Ectodermal cell (in vitro differentiated cells): ENCODE measurements around the gene OTUD1. TPM values are rescaled to one million over a fixed set of nuclear protein-coding genes. Genes with fewer than 3 reads are reported as not detected.
"Not testable (repeated sequence)": the region's sequence is repeated elsewhere in the genome, so short reads cannot be mapped to it uniquely, and the experiment has no call there.

Experiments
- H3K27ac ChIP-seq: 2 replicates; pipeline ENCODE4 v1.7.0; 2013; ENCODE audit warnings: mild to moderate bottlenecking, low read depth, low read length; ENCODE audit not compliant: insufficient read depth, poor library complexity, severe bottlenecking
- H3K27me3 ChIP-seq: 2 replicates; pipeline ENCODE4 v1.7.0; 2013; ENCODE audit warnings: mild to moderate bottlenecking, low read length; ENCODE audit not compliant: insufficient read depth, control insufficient read depth, poor library complexity, severe bottlenecking
- H3K36me3 ChIP-seq: one replicate; pipeline ENCODE4 v1.7.0; 2013; ENCODE audit warnings: low read length; ENCODE audit not compliant: control insufficient read depth, insufficient read depth
- H3K4me1 ChIP-seq: one replicate; pipeline ENCODE4 v1.7.0; 2013; ENCODE audit warnings: low read length; ENCODE audit not compliant: control insufficient read depth, insufficient read depth
- H3K4me3 ChIP-seq: 2 replicates; pipeline ENCODE4 v1.7.0; 2013; ENCODE audit warnings: low read depth, low read length, control low read depth; ENCODE audit not compliant: insufficient read depth
- H3K9me3 ChIP-seq: 2 replicates; pipeline ENCODE4 v1.7.0; 2013; ENCODE audit warnings: mild to moderate bottlenecking, low read length, moderate library complexity; ENCODE audit not compliant: control insufficient read depth
- WGBS, 2 experiments: methylation state at CpG; one replicate each; pipeline ENCODE4 v1.1.7; 2013; ENCODE audit warnings: missing lambda C conversion rate in 2 of 2; 5-methylcytosine and 5-hydroxymethylcytosine counted together
- polyA plus RNA-seq, 4 experiments: library from polyadenylated mRNA; stranded (reverse); fragments of 50-300 nt; gene quantifications; one replicate each; pipeline ENCODE4 v1.2.3, GENCODE V29; 2013

OTUD1 gene
- 4.5 TPM for polyA plus RNA-seq (2013, experiment 1 of 4)
- polyA plus RNA-seq (2013, experiment 2 of 4): 4.7 TPM
- polyA plus RNA-seq (2013, experiment 3 of 4): 5.0 TPM
- 5.7 TPM for polyA plus RNA-seq (2013, experiment 4 of 4)

GRCh38 chr10:23438547-23439451 lies at the start of gene OTUD1:
TSS of gene OTUD1 (plus strand) at chr10:23439075. CDS start at chr10:23439458, 383 bp downstream.
- Histone ChIP-seq H3K4me3 (peak within 1 kb of the TSS; percentile 76), H3K36me3 (no peaks in the 10 kb centered on the region), H3K27ac (no peak within 1 kb of the TSS), H3K9me3 (no peaks in the 10 kb centered on the region), H3K27me3 (peaks cover 16% of the 10 kb centered on the region), H3K4me1 (no peaks in the 10 kb centered on the region)
- 1% methylated on average over 115 of the region's 115 CpGs for WGBS, 2 experiments

- H3K4me3 ChIP-seq, H3K4me1 ChIP-seq, H3K27me3 ChIP-seq, H3K9me3 ChIP-seq, H3K36me3 ChIP-seq, H3K27ac ChIP-seq: not testable (repeated sequence)
- WGBS, 2 experiments: 92 to 95% methylated on average over 10 of the region's 10 CpGs
Observed at GRCh38 chr10:23390408-23390807, 48.5 kb upstream of the OTUD1 start.

- H3K4me3 ChIP-seq: no peak overlapping the region
- H3K9me3 ChIP-seq: no peaks in the 10 kb centered on the region
- H3K4me1 ChIP-seq: no peaks in the 10 kb centered on the region
- H3K27me3 ChIP-seq: no peaks in the 10 kb centered on the region
- no peak overlapping the region for H3K27ac ChIP-seq
- no peaks in the 10 kb centered on the region for H3K36me3 ChIP-seq
- WGBS, 2 experiments: 91 to 93% methylated on average over 4 of the region's 4 CpGs
Observed at GRCh38 chr10:23390809-23391208, 48.1 kb upstream of the OTUD1 start.

- WGBS, 2 experiments: 95 to 96% methylated on average over 2 of the region's 2 CpGs
- Histone ChIP-seq H3K4me1 (no peaks in the 10 kb centered on the region), H3K27me3 (no peaks in the 10 kb centered on the region), H3K27ac (no peak overlapping the region), H3K36me3 (no peaks in the 10 kb centered on the region), H3K9me3 (no peaks in the 10 kb centered on the region), H3K4me3 (no peak overlapping the region)
Observed at GRCh38 chr10:23391821-23392220, 47.1 kb upstream of the OTUD1 start.

- Histone ChIP-seq H3K27me3 (no peaks in the 10 kb centered on the region), H3K4me3 (no peak overlapping the region), H3K4me1 (no peaks in the 10 kb centered on the region), H3K36me3 (no peaks in the 10 kb centered on the region), H3K9me3 (no peaks in the 10 kb centered on the region), H3K27ac (no peak overlapping the region)
- 94 to 97% methylated on average over 5 of the region's 5 CpGs for WGBS, 2 experiments
Observed at GRCh38 chr10:23395017-23395416, 43.9 kb upstream of the OTUD1 start.

- no peaks in the 10 kb centered on the region for H3K9me3 ChIP-seq
- no peak overlapping the region for H3K4me3 ChIP-seq
- H3K27me3 ChIP-seq: no peaks in the 10 kb centered on the region
- H3K27ac ChIP-seq: no peak overlapping the region
- 90 to 100% methylated on average over 2 of the region's 2 CpGs for WGBS, 2 experiments
- no peaks in the 10 kb centered on the region for H3K36me3 ChIP-seq
- H3K4me1 ChIP-seq: no peaks in the 10 kb centered on the region
Observed at GRCh38 chr10:23396695-23397094, 42.2 kb upstream of the OTUD1 start.

- Histone ChIP-seq H3K4me1 (no peaks in the 10 kb centered on the region), H3K27me3 (no peaks in the 10 kb centered on the region), H3K9me3 (no peaks in the 10 kb centered on the region), H3K27ac (no peak overlapping the region), H3K4me3 (no peak overlapping the region), H3K36me3 (no peaks in the 10 kb centered on the region)
- 94% methylated on average over 7 of the region's 7 CpGs for WGBS, 2 experiments
Observed at GRCh38 chr10:23399701-23400144, 39.2 kb upstream of the OTUD1 start.

- H3K9me3 ChIP-seq: no peaks in the 10 kb centered on the region
- H3K4me3 ChIP-seq: no peak overlapping the region
- 93 to 94% methylated on average over 2 of the region's 2 CpGs for WGBS, 2 experiments
- H3K36me3 ChIP-seq: no peaks in the 10 kb centered on the region
- no peaks in the 10 kb centered on the region for H3K4me1 ChIP-seq
- H3K27ac ChIP-seq: no peak overlapping the region
- no peaks in the 10 kb centered on the region for H3K27me3 ChIP-seq
Observed at GRCh38 chr10:23402856-23403255, 36.0 kb upstream of the OTUD1 start.

- Histone ChIP-seq H3K27me3 (no peaks in the 10 kb centered on the region), H3K4me1 (no peaks in the 10 kb centered on the region), H3K36me3 (no peaks in the 10 kb centered on the region), H3K27ac (no peak overlapping the region), H3K9me3 (no peaks in the 10 kb centered on the region), H3K4me3 (no peak overlapping the region)
- WGBS, 2 experiments: 100% methylated on average over 1 of the region's 1 CpG; no CpG with 5 or more reads in 1 of the 2 experiments
Observed at GRCh38 chr10:23403278-23403677, 35.6 kb upstream of the OTUD1 start.

GRCh38 chr10:23403719-23404118 lies 35.2 kb upstream of the OTUD1 start:
- no peak overlapping the region for H3K4me3 ChIP-seq
- H3K27me3 ChIP-seq: no peaks in the 10 kb centered on the region
- H3K27ac ChIP-seq: no peak overlapping the region
- H3K4me1 ChIP-seq: no peaks in the 10 kb centered on the region
- H3K36me3 ChIP-seq: no peaks in the 10 kb centered on the region
- WGBS, 2 experiments: 93 to 96% methylated on average over 3 of the region's 3 CpGs
- no peaks in the 10 kb centered on the region for H3K9me3 ChIP-seq
